OCI-LY7 (cell line): ENCODE results near the gene KIAA0513. TPM values are rescaled to one million over a fixed set of nuclear protein-coding genes. Genes with fewer than 3 reads are reported as not detected.

Experiments used
- BruUV-seq: library from RNA; stranded (reverse); fragments of 400-500 nt; replicated peaks from 2 replicates; lab custom pipeline; 2021; lab: Mats Ljungman, UMichigan
- CTCF ChIA-PET: fragments of 300-600 bp; sonication (Branson Sonifier 250); formaldehyde crosslinking; loops from one replicate; lab custom pipeline; 2022; ENCODE audit warnings: antibody characterized with exemption; ENCODE audit not compliant: unreplicated experiment; lab: Charles Lee
- POLR2A ChIA-PET: fragments of 300-600 bp; sonication (Branson Sonifier 250); formaldehyde crosslinking; loops from one replicate; lab custom pipeline; 2022; ENCODE audit warnings: antibody characterized with exemption; lab: Charles Lee
- DNase-seq: peaks from one replicate; pipeline ENCODE4 v3.0.0-alpha.2; 2015; ENCODE audit warnings: low spot score
- H2AFZ ChIP-seq: fragments of 200-600 bp; sonication (generic), shearing (Covaris generic); 2 replicates; pipeline ENCODE4 v1.6.1; 2014; ENCODE audit warnings: mild to moderate bottlenecking, antibody characterized with exemption, low read length, moderate library complexity
- H3K27ac ChIP-seq: fragments of 200-600 bp; sonication (generic); 2 replicates; pipeline ENCODE4 v1.5.1; 2014; ENCODE audit warnings: mixed run types, low read depth, mild to moderate bottlenecking, moderate library complexity, low read length, inconsistent platforms; ENCODE audit not compliant: poor library complexity, severe bottlenecking
- H3K36me3 ChIP-seq: fragments of 200-600 bp; sonication (generic); 2 replicates; pipeline ENCODE4 v1.6.1; 2014; ENCODE audit warnings: mild to moderate bottlenecking, antibody characterized with exemption, low read length, moderate library complexity, mixed read lengths; ENCODE audit not compliant: insufficient read depth
- H3K4me1 ChIP-seq: fragments of 200-600 bp; sonication (generic); 2 replicates; pipeline ENCODE4 v1.5.1; 2014; ENCODE audit warnings: mild to moderate bottlenecking, low read length; ENCODE audit not compliant: insufficient read depth, poor library complexity, severe bottlenecking
- H3K4me2 ChIP-seq: fragments of 200-600 bp; sonication (generic); 2 replicates; pipeline ENCODE4 v1.6.1; 2014; ENCODE audit warnings: mild to moderate bottlenecking, low read length
- H3K4me3 ChIP-seq: fragments of 200-600 bp; sonication (generic); 2 replicates; pipeline ENCODE4 v1.5.1; 2014; ENCODE audit warnings: mild to moderate bottlenecking, low read depth, low read length; ENCODE audit not compliant: poor library complexity, severe bottlenecking
- H3K79me2 ChIP-seq: fragments of 200-600 bp; sonication (generic); 2 replicates; pipeline ENCODE4 v1.6.1; 2016; ENCODE audit warnings: low read depth, mild to moderate bottlenecking, low read length, moderate library complexity, mixed read lengths; ENCODE audit not compliant: insufficient read depth
- H3K9me2 ChIP-seq: fragments of 200-600 bp; sonication (generic); 2 replicates; pipeline ENCODE4 v1.6.1; 2016; ENCODE audit warnings: mild to moderate bottlenecking, low read length, mixed read lengths; ENCODE audit not compliant: insufficient read depth
- H3K9me3 ChIP-seq: fragments of 200-600 bp; sonication (generic); 2 replicates; pipeline ENCODE4 v1.6.1; 2014; ENCODE audit warnings: mild to moderate bottlenecking, mixed run types, low read length, mixed read lengths
- H4K20me1 ChIP-seq: fragments of 200-600 bp; sonication (generic); 2 replicates; pipeline ENCODE4 v1.6.1; 2014; ENCODE audit warnings: mild to moderate bottlenecking, antibody characterized with exemption, low read length, moderate library complexity, mixed read lengths; ENCODE audit not compliant: insufficient read depth
- EZH2phosphoT487 ChIP-seq: fragments of 200-600 bp; sonication (generic); IDR thresholded peaks from 2 replicates; pipeline ENCODE4 v1.6.1; 2018; ENCODE audit warnings: low read depth, borderline replicate concordance, mild to moderate bottlenecking, mixed run types, antibody characterized with exemption, low read length, moderate library complexity, mixed read lengths
- intact Hi-C: fragments of 100-400 bp; cut with micrococcal nuclease; formaldehyde crosslinking; loops from one replicate; pipeline ENCODE4 v1.10.0; 2022; ENCODE audit not compliant: unreplicated experiment
- total RNA-seq, 2 experiments: library from RNA; depleted of rRNA in 1 of 2; stranded (reverse); fragments of >200 nt in 1 of 2; shearing (Covaris generic) in 1 of 2; gene quantifications; 2 replicates each; pipeline ENCODE4 v1.2.3, GENCODE V29; 2014 to 2022
- TF ChIP-seq, protein P1 (sequence below): fragments of 200-600 bp; sonication (generic); conservative IDR thresholded peaks from 2 replicates; pipeline ENCODE4 v1.5.1; 2014; ENCODE audit warnings: mild to moderate bottlenecking, antibody characterized with exemption, low read length, moderate library complexity, mixed read lengths

The KIAA0513 gene
- total RNA-seq, 2 experiments from 2014 or later = 0.88 to 4.8 TPM

DNA sequence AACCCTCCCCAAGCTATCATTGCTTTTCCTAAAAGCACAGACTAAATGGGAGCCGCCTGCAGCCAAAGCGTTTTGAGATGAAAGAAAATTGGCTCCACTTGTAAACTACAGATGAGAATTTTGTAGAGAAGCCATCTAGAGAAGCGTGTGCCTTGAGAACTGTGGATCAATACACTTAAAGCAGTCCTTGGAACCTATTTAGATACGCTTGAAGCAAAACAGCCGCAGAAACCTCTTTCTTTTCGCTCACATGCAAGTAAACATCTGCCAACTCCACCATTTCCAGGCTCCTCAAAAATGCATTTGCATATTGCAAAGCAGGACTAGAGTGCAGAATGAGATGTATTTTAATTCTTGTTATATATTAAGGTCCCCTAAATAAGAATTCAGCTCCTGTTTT is 13.1 kb downstream of the KIAA0513 start:
- BruUV-seq = no TSS peak
- Histone ChIP-seq H3K4me1 (no peaks in the 10 kb centered on the region), H3K9me3 (no peaks in the 10 kb centered on the region), H4K20me1 (no peaks in the 10 kb centered on the region), H3K27ac (no peak overlapping the region), H3K9me2 (no peaks in the 10 kb centered on the region), H3K4me2 (no peak overlapping the region), H3K36me3 (no peaks in the 10 kb centered on the region), H3K4me3 (no peak overlapping the region), H3K79me2 (no peaks in the 10 kb centered on the region), H2AFZ (no peak overlapping the region)
- ChIA-PET POLR2A (no interaction called here), CTCF (no interaction called here)
- TF ChIP-seq, protein P1, sequence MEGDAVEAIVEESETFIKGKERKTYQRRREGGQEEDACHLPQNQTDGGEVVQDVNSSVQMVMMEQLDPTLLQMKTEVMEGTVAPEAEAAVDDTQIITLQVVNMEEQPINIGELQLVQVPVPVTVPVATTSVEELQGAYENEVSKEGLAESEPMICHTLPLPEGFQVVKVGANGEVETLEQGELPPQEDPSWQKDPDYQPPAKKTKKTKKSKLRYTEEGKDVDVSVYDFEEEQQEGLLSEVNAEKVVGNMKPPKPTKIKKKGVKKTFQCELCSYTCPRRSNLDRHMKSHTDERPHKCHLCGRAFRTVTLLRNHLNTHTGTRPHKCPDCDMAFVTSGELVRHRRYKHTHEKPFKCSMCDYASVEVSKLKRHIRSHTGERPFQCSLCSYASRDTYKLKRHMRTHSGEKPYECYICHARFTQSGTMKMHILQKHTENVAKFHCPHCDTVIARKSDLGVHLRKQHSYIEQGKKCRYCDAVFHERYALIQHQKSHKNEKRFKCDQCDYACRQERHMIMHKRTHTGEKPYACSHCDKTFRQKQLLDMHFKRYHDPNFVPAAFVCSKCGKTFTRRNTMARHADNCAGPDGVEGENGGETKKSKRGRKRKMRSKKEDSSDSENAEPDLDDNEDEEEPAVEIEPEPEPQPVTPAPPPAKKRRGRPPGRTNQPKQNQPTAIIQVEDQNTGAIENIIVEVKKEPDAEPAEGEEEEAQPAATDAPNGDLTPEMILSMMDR = no peak
- no peak for TF ChIP-seq EZH2phosphoT487
- intact Hi-C loops = no loop called here
- DNase-seq = no peak

DNA sequence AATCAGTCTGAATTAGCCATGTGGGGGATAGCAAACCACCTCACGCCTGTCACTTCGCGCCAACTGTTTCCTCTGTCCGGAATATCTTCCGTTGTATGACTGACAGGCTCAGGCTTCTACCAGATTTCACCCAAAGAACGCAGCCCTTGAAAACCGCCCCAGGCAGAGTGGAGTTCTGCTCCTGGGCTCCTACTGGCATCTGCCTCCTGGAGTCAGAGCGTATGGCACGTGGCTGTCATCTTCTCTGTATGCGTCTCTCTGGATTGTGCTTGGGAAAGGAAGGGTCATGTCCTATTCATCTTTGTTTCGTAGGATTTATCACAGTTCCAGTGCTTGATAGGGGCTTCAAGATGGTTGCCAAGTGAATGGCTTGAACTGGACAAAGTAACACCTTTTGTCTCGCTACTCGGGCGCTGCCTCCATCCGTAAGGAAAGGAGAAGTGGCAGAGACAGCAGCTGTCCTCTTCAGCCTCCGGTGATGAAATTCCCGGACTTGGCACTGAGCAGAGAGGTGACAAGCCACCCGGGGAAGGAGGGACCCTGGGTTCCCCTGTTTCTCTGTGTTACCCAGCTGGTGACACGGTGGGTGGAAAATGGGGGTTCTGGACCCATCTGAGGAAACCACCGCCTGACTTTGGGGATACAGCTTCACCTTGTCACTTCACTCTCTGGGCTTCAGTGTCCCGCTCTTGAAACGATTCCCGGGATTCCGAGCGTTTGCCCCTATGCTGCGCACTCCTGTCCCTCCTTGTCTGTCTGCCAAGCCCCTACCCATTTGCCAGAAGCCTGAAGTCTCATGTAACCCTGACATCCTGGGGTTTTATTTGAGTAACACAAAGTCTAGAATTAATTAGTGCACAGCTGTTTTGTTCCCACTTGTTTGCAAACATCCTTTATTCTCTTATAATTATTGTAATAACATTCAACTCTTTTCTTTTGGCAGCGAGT is 13.9 kb downstream of the KIAA0513 start:
- H3K9me2 ChIP-seq = no peaks in the 10 kb centered on the region
- no TSS peak for BruUV-seq
- H3K9me3 ChIP-seq = no peaks in the 10 kb centered on the region
- H3K4me2 ChIP-seq = no peak overlapping the region
- POLR2A ChIA-PET = interaction anchor here (0.6 kb wide), 1 partner anchor 20 kb away, joined by 3 read pairs; no protein-coding TSS in a partner anchor
- H2AFZ ChIP-seq = no peak overlapping the region
- DNase-seq = no peak
- no peak overlapping the region for H3K4me3 ChIP-seq
- CTCF ChIA-PET = no interaction called here
- H3K4me1 ChIP-seq = no peaks in the 10 kb centered on the region
- intact Hi-C loops = no loop called here
- no peaks in the 10 kb centered on the region for H4K20me1 ChIP-seq
- no peaks in the 10 kb centered on the region for H3K36me3 ChIP-seq
- no peak for TF ChIP-seq EZH2phosphoT487
- TF ChIP-seq, protein P1 = no peak
- no peaks in the 10 kb centered on the region for H3K79me2 ChIP-seq
- H3K27ac ChIP-seq = no peak overlapping the region

DNA sequence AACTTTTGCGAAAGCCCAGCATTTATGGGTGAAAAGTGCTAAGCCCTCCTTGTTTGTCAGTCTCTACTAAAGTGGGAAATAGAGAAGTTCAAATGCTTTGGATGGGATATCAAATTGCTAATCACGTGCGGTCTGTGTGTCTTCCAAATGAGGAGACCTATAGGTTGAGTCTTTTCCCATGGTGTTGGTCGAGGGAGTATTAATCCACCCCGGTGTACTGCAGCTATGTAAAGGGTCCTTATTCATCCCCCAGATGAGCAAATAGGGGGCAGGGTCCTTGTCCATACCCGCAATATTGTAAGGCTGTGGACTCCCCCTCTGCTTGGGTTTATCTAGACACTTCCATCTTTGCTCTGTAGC is 14.6 kb downstream of the KIAA0513 start:
- H3K27ac ChIP-seq = no peak overlapping the region
- H3K9me2 ChIP-seq = no peaks in the 10 kb centered on the region
- intact Hi-C loops = no loop called here
- H3K4me1 ChIP-seq = no peaks in the 10 kb centered on the region
- BruUV-seq = no TSS peak
- H3K4me2 ChIP-seq = no peak overlapping the region
- no peak for DNase-seq
- no peak for TF ChIP-seq EZH2phosphoT487
- TF ChIP-seq, protein P1 = no peak
- CTCF ChIA-PET = no interaction called here
- H3K4me3 ChIP-seq = no peak overlapping the region
- H2AFZ ChIP-seq = no peak overlapping the region
- H3K79me2 ChIP-seq = no peaks in the 10 kb centered on the region
- no peaks in the 10 kb centered on the region for H3K36me3 ChIP-seq
- no peaks in the 10 kb centered on the region for H4K20me1 ChIP-seq
- no peaks in the 10 kb centered on the region for H3K9me3 ChIP-seq
- POLR2A ChIA-PET = interaction anchor here (0.6 kb wide), 1 partner anchor 21 kb away, joined by 3 read pairs; no protein-coding TSS in a partner anchor
